Measurements from ENCODE around the gene MUCL3. TPM values are rescaled to one million over a fixed set of nuclear protein-coding genes. Genes with fewer than 3 reads are reported as not detected.

The MUCL3 gene
- total RNA-seq, 2 experiments from 2014 or later = not detected

- CTCF ChIA-PET = no interaction called here
- Mint-ChIP-seq H3K27me3 (peaks cover 4% of the 10 kb centered on the region), H3K27ac (no peak overlapping the region), H3K36me3 (ENCODE audit: low read depth) (peaks cover 20% of the 10 kb centered on the region), H3K4me3 (no peak overlapping the region), H3K4me1 (no peaks in the 10 kb centered on the region), H3K9me3 (peaks cover 3% of the 10 kb centered on the region)
- POLR2A ChIA-PET = no interaction called here
- DNase-seq = no peak
Measured at GRCh38 chr6:30931272-30931671, 9.5 kb upstream of the MUCL3 start.

GRCh38 chr6:30931969-30932645, 8.7 kb upstream of the MUCL3 start, which contains the start of gene SFTA2:
Gene SFTA2, minus strand, starts transcription at chr6:30932170. Its CDS starts 74 bp downstream, at chr6:30932096.
- H3K27ac Mint-ChIP-seq = no peak within 1 kb of the TSS
- POLR2A ChIA-PET = no interaction called here
- CTCF ChIA-PET = no interaction called here
- DNase-seq = no peak
- peaks cover 3% of the 10 kb centered on the region for H3K9me3 Mint-ChIP-seq
- H3K27me3 Mint-ChIP-seq = peaks cover 6% of the 10 kb centered on the region
- no peaks in the 10 kb centered on the region for H3K4me1 Mint-ChIP-seq
- H3K36me3 Mint-ChIP-seq (ENCODE audit: low read depth) = peaks cover 16% of the 10 kb centered on the region
- no peak within 1 kb of the TSS for H3K4me3 Mint-ChIP-seq

GRCh38 chr6:30932665-30933365, 8.0 kb upstream of the MUCL3 start:
- Mint-ChIP-seq H3K4me3 (no peak overlapping the region), H3K9me3 (peaks cover 3% of the 10 kb centered on the region), H3K4me1 (no peaks in the 10 kb centered on the region), H3K36me3 (ENCODE audit: low read depth) (peaks cover 12% of the 10 kb centered on the region), H3K27ac (no peak overlapping the region), H3K27me3 (peaks cover 9% of the 10 kb centered on the region)
- DNase-seq = no peak
- POLR2A ChIA-PET = no interaction called here
- CTCF ChIA-PET = no interaction called here

- Mint-ChIP-seq H3K36me3 (ENCODE audit: low read depth) (no peaks in the 10 kb centered on the region), H3K27ac (no peak overlapping the region), H3K27me3 (peaks cover 12% of the 10 kb centered on the region), H3K4me3 (no peak overlapping the region), H3K9me3 (no peaks in the 10 kb centered on the region), H3K4me1 (no peaks in the 10 kb centered on the region)
- CTCF ChIA-PET = no interaction called here
- POLR2A ChIA-PET = no interaction called here
- no peak for DNase-seq
Measured at GRCh38 chr6:30935018-30935417, 5.8 kb upstream of the MUCL3 start.

GRCh38 chr6:30937265-30937664, 3.5 kb upstream of the MUCL3 start:
- Mint-ChIP-seq H3K27ac (no peak overlapping the region), H3K4me3 (no peak overlapping the region), H3K36me3 (ENCODE audit: low read depth) (no peaks in the 10 kb centered on the region), H3K9me3 (no peaks in the 10 kb centered on the region), H3K27me3 (peaks cover 28% of the 10 kb centered on the region), H3K4me1 (no peaks in the 10 kb centered on the region)
- ChIA-PET POLR2A (no interaction called here), CTCF (no interaction called here)
- no peak for DNase-seq

GRCh38 chr6:30938730-30939129, 2.0 kb upstream of the MUCL3 start:
- H3K4me1 Mint-ChIP-seq = no peaks in the 10 kb centered on the region
- no peak for DNase-seq
- ChIA-PET POLR2A (no interaction called here), CTCF (no interaction called here)
- peaks cover 40% of the 10 kb centered on the region for H3K27me3 Mint-ChIP-seq
- H3K27ac Mint-ChIP-seq = no peak overlapping the region
- no peaks in the 10 kb centered on the region for H3K36me3 Mint-ChIP-seq (ENCODE audit: low read depth)
- H3K9me3 Mint-ChIP-seq = no peaks in the 10 kb centered on the region
- no peak overlapping the region for H3K4me3 Mint-ChIP-seq

GRCh38 chr6:30939473-30939872, 1.3 kb upstream of the MUCL3 start:
- Mint-ChIP-seq H3K27ac (no peak overlapping the region), H3K4me1 (no peaks in the 10 kb centered on the region), H3K4me3 (no peak overlapping the region), H3K27me3 (peaks cover 44% of the 10 kb centered on the region), H3K9me3 (no peaks in the 10 kb centered on the region), H3K36me3 (ENCODE audit: low read depth) (no peaks in the 10 kb centered on the region)
- ChIA-PET CTCF (no interaction called here), POLR2A (no interaction called here)
- no peak for DNase-seq

GRCh38 chr6:30942338-30943060, 1.7 kb downstream of the MUCL3 start:
- CTCF ChIA-PET = interaction anchor here (1.3 kb wide), 1 partner anchor 137 kb away, joined by 3 read pairs; no protein-coding TSS in a partner anchor
- no peaks in the 10 kb centered on the region for H3K9me3 Mint-ChIP-seq

GRCh38 chr6:30944051-30944450, 3.3 kb downstream of the MUCL3 start:
- CTCF ChIA-PET = interaction anchor here (1.6 kb wide), 1 partner anchor 143 kb away, joined by 4 read pairs; no protein-coding TSS in a partner anchor
- POLR2A ChIA-PET = no interaction called here
- no peak overlapping the region for H3K4me3 Mint-ChIP-seq
- H3K27me3 Mint-ChIP-seq = peaks cover 64% of the 10 kb centered on the region
- no peaks in the 10 kb centered on the region for H3K4me1 Mint-ChIP-seq
- H3K9me3 Mint-ChIP-seq = no peaks in the 10 kb centered on the region
- no peak overlapping the region for H3K27ac Mint-ChIP-seq
- H3K36me3 Mint-ChIP-seq (ENCODE audit: low read depth) = no peaks in the 10 kb centered on the region
- DNase-seq = no peak

More at GRCh38 chr6:30942338-30943060, 1.7 kb downstream of the MUCL3 start:
- POLR2A ChIA-PET = interaction anchor here (0.6 to 1.6 kb wide), 2 partner anchors 13 to 25 kb away, joined by 3 to 4 read pairs; no protein-coding TSS in a partner anchor
- Mint-ChIP-seq H3K27me3 (peaks cover 53% of the 10 kb centered on the region), H3K36me3 (ENCODE audit: low read depth) (no peaks in the 10 kb centered on the region), H3K4me1 (no peaks in the 10 kb centered on the region), H3K4me3 (no peak overlapping the region), H3K27ac (no peak overlapping the region)
- DNase-seq = no peak

GRCh38 chr6:30945281-30945680, 4.5 kb downstream of the MUCL3 start:
- no peak for DNase-seq
- ChIA-PET CTCF (interaction anchor here (0.7 to 1.1 kb wide), 2 partner anchors 30 to 32 kb away, joined by 3 read pairs; no protein-coding TSS in a partner anchor), POLR2A (no interaction called here)
- Mint-ChIP-seq H3K4me1 (no peaks in the 10 kb centered on the region), H3K27me3 (peaks cover 71% of the 10 kb centered on the region), H3K36me3 (ENCODE audit: low read depth) (no peaks in the 10 kb centered on the region), H3K9me3 (no peaks in the 10 kb centered on the region), H3K27ac (no peak overlapping the region), H3K4me3 (no peak overlapping the region)

GRCh38 chr6:30947231-30947630, 6.5 kb downstream of the MUCL3 start:
- no peaks in the 10 kb centered on the region for H3K36me3 Mint-ChIP-seq (ENCODE audit: low read depth)
- no peaks in the 10 kb centered on the region for H3K9me3 Mint-ChIP-seq
- H3K4me3 Mint-ChIP-seq = no peak overlapping the region
- H3K27me3 Mint-ChIP-seq = peaks cover 76% of the 10 kb centered on the region
- H3K4me1 Mint-ChIP-seq = no peaks in the 10 kb centered on the region
- ChIA-PET CTCF (interaction anchor here (0.8 kb wide), 1 partner anchor 140 kb away, joined by 3 read pairs; no protein-coding TSS in a partner anchor), POLR2A (no interaction called here)
- no peak overlapping the region for H3K27ac Mint-ChIP-seq
- no peak for DNase-seq

GRCh38 chr6:30948811-30949210, 8.0 kb downstream of the MUCL3 start:
- CTCF ChIA-PET = no interaction called here

GRCh38 chr6:30951907-30952469, 11.2 kb downstream of the MUCL3 start:
- Mint-ChIP-seq H3K36me3 (ENCODE audit: low read depth) (no peaks in the 10 kb centered on the region), H3K9me3 (no peaks in the 10 kb centered on the region), H3K4me3 (no peak overlapping the region), H3K27ac (no peak overlapping the region), H3K27me3 (peaks cover 86% of the 10 kb centered on the region), H3K4me1 (peaks cover 8% of the 10 kb centered on the region)
- DNase-seq = no peak
- POLR2A ChIA-PET = no interaction called here
- CTCF ChIA-PET = interaction anchor here (1.0 kb wide), 1 partner anchor 128 kb away, joined by 3 read pairs; no protein-coding TSS in a partner anchor

More at GRCh38 chr6:30948811-30949210, 8.0 kb downstream of the MUCL3 start:
- no peaks in the 10 kb centered on the region for H3K9me3 Mint-ChIP-seq
- no peaks in the 10 kb centered on the region for H3K4me1 Mint-ChIP-seq
- H3K36me3 Mint-ChIP-seq (ENCODE audit: low read depth) = no peaks in the 10 kb centered on the region
- peaks cover 76% of the 10 kb centered on the region for H3K27me3 Mint-ChIP-seq
- no peak overlapping the region for H3K27ac Mint-ChIP-seq
- POLR2A ChIA-PET = no interaction called here
- no peak overlapping the region for H3K4me3 Mint-ChIP-seq
- no peak for DNase-seq
